Globus pallidus (tissue), 1 donor: ENCODE results near the gene ADAMTS20.
"Not testable (repeated sequence)": the region's sequence is repeated elsewhere in the genome, so short reads cannot be mapped to it uniquely, and the experiment has no call there.

Experiments used
- DNase-seq: peaks from one replicate; pipeline ENCODE4 v3.0.0-alpha.2; 2015; ENCODE audit warnings: low spot score

Gene ADAMTS20

GRCh38 chr12:43360001-43360400 lies 192.0 kb downstream of the ADAMTS20 start:
- DNase-seq, result not testable (repeated sequence)

GRCh38 chr12:43357141-43357540 lies 194.9 kb downstream of the ADAMTS20 start:
- DNase-seq, result no peak

GRCh38 chr12:43352001-43352400 lies 200.0 kb downstream of the ADAMTS20 start:
- no peak for DNase-seq

- DNase-seq, result no peak
These were observed 202.1 kb downstream of the ADAMTS20 start for GRCh38 chr12:43349863-43350262.

- DNase-seq, result no peak
These were observed 203.8 kb downstream of the ADAMTS20 start for GRCh38 chr12:43348221-43348620.

GRCh38 chr12:43347026-43347425 lies 205.0 kb downstream of the ADAMTS20 start:
- DNase-seq, result no peak

- DNase-seq, result no peak
These were observed 207.0 kb downstream of the ADAMTS20 start for GRCh38 chr12:43345023-43345422.

GRCh38 chr12:43341785-43342313 lies 210.2 kb downstream of the ADAMTS20 start:
- DNase-seq, result not testable (repeated sequence)

GRCh38 chr12:43338848-43339526 lies 213.0 kb downstream of the ADAMTS20 start:
- peak; percentile 20 for DNase-seq

- no peak for DNase-seq
These were observed 214.2 kb downstream of the ADAMTS20 start for GRCh38 chr12:43337571-43338444.

- peak; percentile 4 for DNase-seq
These were observed 214.9 kb downstream of the ADAMTS20 start for GRCh38 chr12:43336962-43337555.

- DNase-seq, result no peak
These were observed 218.4 kb downstream of the ADAMTS20 start for GRCh38 chr12:43333644-43334043.

GRCh38 chr12:43332977-43333640 lies 218.9 kb downstream of the ADAMTS20 start:
- no peak for DNase-seq

- DNase-seq, result no peak
These were observed 220.1 kb downstream of the ADAMTS20 start for GRCh38 chr12:43331935-43332334.

- no peak for DNase-seq
These were observed 222.6 kb downstream of the ADAMTS20 start for GRCh38 chr12:43329375-43329774.

GRCh38 chr12:43325786-43326185 lies 226.2 kb downstream of the ADAMTS20 start:
- DNase-seq, result no peak

- no peak for DNase-seq
These were observed 231.7 kb downstream of the ADAMTS20 start for GRCh38 chr12:43320281-43320680.

GRCh38 chr12:43318021-43318420 lies 234.0 kb downstream of the ADAMTS20 start:
- no peak for DNase-seq

- no peak for DNase-seq
These were observed 234.8 kb downstream of the ADAMTS20 start for GRCh38 chr12:43317156-43317555.

- DNase-seq, result no peak
These were observed 235.5 kb downstream of the ADAMTS20 start for GRCh38 chr12:43316520-43316919.

- no peak for DNase-seq
These were observed 236.0 kb downstream of the ADAMTS20 start for GRCh38 chr12:43315961-43316360.

- no peak for DNase-seq
These were observed 239.0 kb downstream of the ADAMTS20 start for GRCh38 chr12:43312991-43313505.
